ENCODE results near the gene GTF2F1.

DNA sequence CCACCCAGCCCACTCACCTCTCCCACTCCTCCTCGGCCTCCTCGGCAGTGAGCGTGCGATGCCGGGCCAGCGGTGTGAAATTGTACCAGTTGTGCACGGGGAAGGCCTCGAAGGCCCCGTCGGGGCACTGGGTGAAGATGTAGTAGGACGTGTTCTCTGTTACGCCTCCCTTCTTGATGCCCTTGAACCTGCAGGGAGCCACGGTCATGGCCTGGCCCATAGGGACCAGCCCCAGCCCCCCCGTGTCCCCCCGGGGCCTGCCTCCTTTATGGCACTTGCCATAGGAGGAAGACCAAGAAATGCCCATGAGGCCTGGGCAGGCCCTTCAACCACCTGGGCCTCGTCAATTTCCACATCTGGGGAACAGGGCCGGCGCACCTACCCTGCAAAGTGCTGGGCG lies 5.6 kb downstream of the GTF2F1 start:
- TF ChIP-seq EZH2phosphoT487 (IDR thresholded peaks at IDR 0.05; ENCODE audit: low read length) (no peak), EZH2 (optimal IDR thresholded peaks at IDR 0.05; ENCODE audit: low read depth, low read length) (no peak)
